ENCODE data around the gene OASL.

DNA sequence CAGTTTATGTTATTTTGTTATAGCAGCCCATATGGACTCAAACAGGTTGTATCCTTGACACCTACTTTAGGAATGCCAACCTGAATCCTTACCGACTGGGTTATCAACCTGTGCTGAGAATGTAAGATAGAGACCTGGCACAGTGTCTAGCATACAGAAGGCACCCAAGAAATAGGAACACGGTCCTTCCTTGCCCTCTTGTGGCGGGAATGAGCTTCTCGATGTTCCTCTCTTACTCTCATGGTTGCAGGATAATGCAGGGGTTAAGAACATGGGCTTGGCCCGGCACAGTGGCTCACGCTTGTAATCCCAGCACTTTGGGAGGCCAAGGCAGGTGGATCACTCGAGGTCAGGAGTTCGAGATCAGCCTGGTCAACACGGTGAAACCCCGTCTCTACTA, 29.3 kb downstream of the OASL start:
- TF ChIP-seq, protein P1, sequence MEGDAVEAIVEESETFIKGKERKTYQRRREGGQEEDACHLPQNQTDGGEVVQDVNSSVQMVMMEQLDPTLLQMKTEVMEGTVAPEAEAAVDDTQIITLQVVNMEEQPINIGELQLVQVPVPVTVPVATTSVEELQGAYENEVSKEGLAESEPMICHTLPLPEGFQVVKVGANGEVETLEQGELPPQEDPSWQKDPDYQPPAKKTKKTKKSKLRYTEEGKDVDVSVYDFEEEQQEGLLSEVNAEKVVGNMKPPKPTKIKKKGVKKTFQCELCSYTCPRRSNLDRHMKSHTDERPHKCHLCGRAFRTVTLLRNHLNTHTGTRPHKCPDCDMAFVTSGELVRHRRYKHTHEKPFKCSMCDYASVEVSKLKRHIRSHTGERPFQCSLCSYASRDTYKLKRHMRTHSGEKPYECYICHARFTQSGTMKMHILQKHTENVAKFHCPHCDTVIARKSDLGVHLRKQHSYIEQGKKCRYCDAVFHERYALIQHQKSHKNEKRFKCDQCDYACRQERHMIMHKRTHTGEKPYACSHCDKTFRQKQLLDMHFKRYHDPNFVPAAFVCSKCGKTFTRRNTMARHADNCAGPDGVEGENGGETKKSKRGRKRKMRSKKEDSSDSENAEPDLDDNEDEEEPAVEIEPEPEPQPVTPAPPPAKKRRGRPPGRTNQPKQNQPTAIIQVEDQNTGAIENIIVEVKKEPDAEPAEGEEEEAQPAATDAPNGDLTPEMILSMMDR (IDR thresholded peaks at IDR 0.05), result peak in 2 of 3 experiments; percentile 5 to 19
- TF ChIP-seq POLR2A (IDR thresholded peaks at IDR 0.05; ENCODE audit: low read depth) (no peak), EP300 (IDR thresholded peaks at IDR 0.05) (no peak), POLR2AphosphoS5 (IDR thresholded peaks at IDR 0.05) (no peak)
